ENCODE measurements around the gene ETV6.

- TF ChIP-seq ZNF274 (IDR thresholded peaks at IDR 0.05; ENCODE audit: borderline replicate concordance, low read depth, low read length) (no peak), POLR2A (conservative IDR thresholded peaks at IDR 0.05) (no peak), ZNF212 (CRISPR knock-in tag; IDR thresholded peaks at IDR 0.05) (no peak), MAX (CRISPR knock-in tag; IDR thresholded peaks at IDR 0.05) (no peak), CREM (IDR thresholded peaks at IDR 0.05; ENCODE audit: low read depth) (no peak), ZNF75A (CRISPR knock-in tag; IDR thresholded peaks at IDR 0.05) (no peak), RAD51 (IDR thresholded peaks at IDR 0.05; ENCODE audit: borderline replicate concordance, low read depth) (no peak), SMARCB1 (IDR thresholded peaks at IDR 0.05; ENCODE audit: insufficient read length, low read depth) (no peak)
Observed at GRCh38 chr12:11762723-11763326, 113.4 kb downstream of the ETV6 start.
